ENCODE measurements around the gene MGMT.

DNA sequence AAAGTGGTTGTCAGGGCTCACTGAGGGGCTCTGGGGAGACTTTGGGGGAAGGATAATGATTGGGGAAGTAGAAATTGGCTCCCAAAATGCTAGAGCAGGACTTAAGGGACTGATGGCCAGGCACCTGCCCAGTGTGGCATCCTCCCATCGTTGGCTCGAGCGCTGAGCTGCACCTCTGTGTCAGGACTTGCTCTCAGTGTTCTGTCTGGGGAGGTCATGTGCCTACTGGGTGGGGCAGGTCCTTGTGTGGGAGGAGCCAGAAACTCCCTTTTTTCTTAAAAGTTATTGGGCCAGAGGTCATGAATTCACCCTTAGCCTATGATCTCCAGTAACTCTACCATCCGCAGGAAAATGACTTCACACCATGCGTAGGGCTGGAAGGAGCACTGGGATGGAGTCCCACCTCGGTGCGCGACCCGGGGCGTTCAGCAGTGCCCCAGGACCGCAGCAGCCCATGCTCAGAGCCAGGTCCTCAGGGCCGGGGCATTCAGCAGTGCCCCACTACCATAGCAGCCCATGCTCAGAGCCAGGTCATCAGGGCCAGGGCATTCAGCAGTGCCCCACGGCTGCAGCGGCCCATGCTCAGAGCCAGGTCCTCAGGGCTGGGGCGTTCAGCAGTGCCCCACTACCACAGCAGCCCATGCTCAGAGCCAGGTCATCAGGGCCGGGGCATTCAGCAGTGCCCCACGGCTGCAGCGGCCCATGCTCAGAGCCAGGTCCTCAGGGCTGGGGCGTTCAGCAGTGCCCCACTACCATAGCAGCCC is 275.1 kb downstream of the MGMT start:
- TF ChIP-seq EP300 (IDR thresholded peaks at IDR 0.05) (no peak), CTCF (IDR thresholded peaks at IDR 0.05) (no peak)

Measured in ovary (tissue), 3 donors.